GM19397 (cell line): ENCODE results near the gene SELENOK.
A peak's percentile ranks its signal among the peaks of the same experiment; 100 is the strongest.
"Not testable (repeated sequence)": the region's sequence is repeated elsewhere in the genome, so short reads cannot be mapped to it uniquely, and the experiment has no call there.

ENCODE experiments used
- ATAC-seq: cut with Tn5 transposase; IDR thresholded peaks from one replicate; pipeline ENCODE4 v1.9.1; 2021; ENCODE audit warnings: mild to moderate bottlenecking, moderate library complexity; ENCODE audit not compliant: unreplicated experiment

The SELENOK gene

GRCh38 chr3:53891497-53892285, at the start of gene SELENOK:
Gene SELENOK, minus strand, starts transcription at chr3:53891859.
- ATAC-seq, result peak; percentile 97

- ATAC-seq, result no peak
Observed at GRCh38 chr3:53941184-53941583, 49.5 kb upstream of the SELENOK start.

GRCh38 chr3:53940623-53941022, 49.0 kb upstream of the SELENOK start:
- no peak for ATAC-seq

GRCh38 chr3:53939813-53940212, 48.2 kb upstream of the SELENOK start:
- no peak for ATAC-seq

GRCh38 chr3:53939086-53939582, 47.5 kb upstream of the SELENOK start:
- ATAC-seq, result no peak

GRCh38 chr3:53938645-53939044, 47.0 kb upstream of the SELENOK start:
- no peak for ATAC-seq

- ATAC-seq, result no peak
Observed at GRCh38 chr3:53936347-53936746, 44.7 kb upstream of the SELENOK start.

- no peak for ATAC-seq
Observed at GRCh38 chr3:53935283-53935901, 43.7 kb upstream of the SELENOK start.

- not testable (repeated sequence) for ATAC-seq
Observed at GRCh38 chr3:53927208-53927872, 35.7 kb upstream of the SELENOK start.

GRCh38 chr3:53921296-53921695, 29.6 kb upstream of the SELENOK start:
- ATAC-seq, result no peak

GRCh38 chr3:53919741-53920140, 28.1 kb upstream of the SELENOK start:
- no peak for ATAC-seq

- ATAC-seq, result no peak
Observed at GRCh38 chr3:53913401-53913800, 21.7 kb upstream of the SELENOK start.

GRCh38 chr3:53902711-53903110, 11.1 kb upstream of the SELENOK start:
- no peak for ATAC-seq

GRCh38 chr3:53902067-53902466, 10.4 kb upstream of the SELENOK start:
- ATAC-seq, result no peak

- ATAC-seq, result no peak
Observed at GRCh38 chr3:53900666-53901331, 9.1 kb upstream of the SELENOK start.

- no peak for ATAC-seq
Observed at GRCh38 chr3:53899750-53900149, 8.1 kb upstream of the SELENOK start.

GRCh38 chr3:53892286-53892637, 603 bp upstream of the SELENOK start:
- no peak for ATAC-seq

- peak; percentile 13 for ATAC-seq
Observed at GRCh38 chr3:53890726-53891475, 758 bp downstream of the SELENOK start.

- ATAC-seq, result no peak
Observed at GRCh38 chr3:53888232-53888631, 3.4 kb downstream of the SELENOK start.

- no peak for ATAC-seq
Observed at GRCh38 chr3:53887446-53887845, 4.2 kb downstream of the SELENOK start.

- ATAC-seq, result no peak
Observed at GRCh38 chr3:53885239-53885638, 6.4 kb downstream of the SELENOK start.
